MM.1S (cell line): ENCODE data around the gene KCNJ12.
"Not testable (repeated sequence)": the region's sequence is repeated elsewhere in the genome, so short reads cannot be mapped to it uniquely, and the experiment has no call there.

Experiments
- DNase-seq: peaks from one replicate; pipeline ENCODE4 v3.0.0-alpha.2; 2015
- H2AFZ ChIP-seq: fragments of 300-600 bp; sonication (generic); 2 replicates; pipeline ENCODE4 v1.6.0; 2016; ENCODE audit warnings: antibody characterized with exemption, low read length
- H3F3A ChIP-seq: fragments of 300-600 bp; sonication (generic); 2 replicates; pipeline ENCODE4 v1.6.1; 2016; ENCODE audit warnings: mild to moderate bottlenecking, antibody characterized with exemption, low read length, moderate library complexity, mixed read lengths; ENCODE audit not compliant: insufficient read depth
- H3K27ac ChIP-seq: fragments of 300-600 bp; sonication (generic); 2 replicates; pipeline ENCODE4 v1.5.1; 2016; ENCODE audit warnings: mild to moderate bottlenecking, low read length
- H3K27me3 ChIP-seq: fragments of 300-600 bp; sonication (generic); replicated peaks from 2 replicates; pipeline ENCODE4 v1.6.0; 2016; ENCODE audit warnings: low read length; ENCODE audit not compliant: insufficient read depth
- H3K36me3 ChIP-seq: fragments of 300-600 bp; sonication (generic); replicated peaks from 2 replicates; pipeline ENCODE4 v1.6.1; 2016; ENCODE audit warnings: mild to moderate bottlenecking, low read length, mixed read lengths; ENCODE audit not compliant: insufficient read depth
- H3K4me1 ChIP-seq: fragments of 300-600 bp; sonication (generic); 2 replicates; pipeline ENCODE4 v1.6.1; 2016; ENCODE audit warnings: low read length, mixed read lengths
- H3K4me2 ChIP-seq: fragments of 300-600 bp; sonication (generic); 2 replicates; pipeline ENCODE4 v1.6.0; 2016; ENCODE audit warnings: low read depth, low read length
- H3K4me3 ChIP-seq: fragments of 300-600 bp; sonication (generic); 2 replicates; pipeline ENCODE4 v1.5.1; 2016; ENCODE audit warnings: low read length, mixed read lengths
- H3K79me2 ChIP-seq: fragments of 300-600 bp; sonication (generic); 2 replicates; pipeline ENCODE4 v1.6.1; 2016; ENCODE audit warnings: mixed run types, low read length, mixed read lengths
- H3K9ac ChIP-seq: fragments of 300-600 bp; sonication (generic); 2 replicates; pipeline ENCODE4 v1.6.1; 2016; ENCODE audit warnings: low read length, mixed read lengths
- H3K9me2 ChIP-seq: fragments of 300-600 bp; sonication (generic); replicated peaks from 2 replicates; pipeline ENCODE4 v1.6.1; 2016; ENCODE audit warnings: mild to moderate bottlenecking, low read length, mixed read lengths; ENCODE audit not compliant: insufficient read depth
- H3K9me3 ChIP-seq: fragments of 300-600 bp; sonication (generic); replicated peaks from 2 replicates; pipeline ENCODE4 v1.6.1; 2016; ENCODE audit warnings: mild to moderate bottlenecking, low read length, mixed read lengths; ENCODE audit not compliant: insufficient read depth
- H4K20me1 ChIP-seq: fragments of 300-600 bp; sonication (generic); 2 replicates; pipeline ENCODE4 v1.6.1; 2016; ENCODE audit warnings: mild to moderate bottlenecking, low read length, moderate library complexity, mixed read lengths; ENCODE audit not compliant: insufficient read depth
- CTCF ChIP-seq: fragments of 300-600 bp; sonication (generic); IDR thresholded peaks from 2 replicates; pipeline ENCODE4 v1.5.1; 2016; ENCODE audit warnings: antibody characterized with exemption, low read length, mixed read lengths
- EZH2 ChIP-seq: fragments of 300-600 bp; sonication (generic); optimal IDR thresholded peaks from 2 replicates; pipeline ENCODE3; 2017; ENCODE audit warnings: low read depth, mild to moderate bottlenecking, antibody characterized with exemption, low read length, mixed read lengths
- EZH2phosphoT487 ChIP-seq: fragments of 300-600 bp; sonication (generic); IDR thresholded peaks from 2 replicates; pipeline ENCODE4 v1.6.1; 2018; ENCODE audit warnings: antibody characterized with exemption, low read length

Gene KCNJ12

GRCh38 chr17:21419299-21420239 is 43.4 kb downstream of the KCNJ12 start:
- Histone ChIP-seq H4K20me1 (no peaks in the 10 kb centered on the region), H3K27me3 (peaks cover 29% of the 10 kb centered on the region), H3K9me3 (no peaks in the 10 kb centered on the region), H3K4me2 (no peak overlapping the region), H2AFZ (no peak overlapping the region), H3K79me2 (no peaks in the 10 kb centered on the region), H3K9ac (no peak overlapping the region), H3K4me3 (no peak overlapping the region), H3K4me1 (no peaks in the 10 kb centered on the region), H3F3A (no peaks in the 10 kb centered on the region), H3K27ac (no peak overlapping the region), H3K9me2 (no peaks in the 10 kb centered on the region), H3K36me3 (no peaks in the 10 kb centered on the region)
- no peak for DNase-seq
- TF ChIP-seq EZH2phosphoT487 (no peak), EZH2 (no peak), CTCF (no peak)

GRCh38 chr17:21420503-21421090 is 44.4 kb downstream of the KCNJ12 start:
- not testable (repeated sequence) for H3K9me3 ChIP-seq, H3K4me2 ChIP-seq, H3F3A ChIP-seq, H2AFZ ChIP-seq, H3K9ac ChIP-seq, H4K20me1 ChIP-seq, H3K79me2 ChIP-seq, DNase-seq, H3K27ac ChIP-seq, H3K9me2 ChIP-seq, H3K4me1 ChIP-seq, H3K36me3 ChIP-seq, H3K4me3 ChIP-seq
- H3K27me3 ChIP-seq, result peaks cover 29% of the 10 kb centered on the region

- not testable (repeated sequence) for DNase-seq, H3K4me1 ChIP-seq, H2AFZ ChIP-seq, H3K9me3 ChIP-seq, H3K27ac ChIP-seq, H3K36me3 ChIP-seq, H3K79me2 ChIP-seq, H3F3A ChIP-seq, H3K4me3 ChIP-seq, H4K20me1 ChIP-seq, H3K9ac ChIP-seq, H3K9me2 ChIP-seq, H3K4me2 ChIP-seq
- H3K27me3 ChIP-seq, result peaks cover 27% of the 10 kb centered on the region
Measured at GRCh38 chr17:21421421-21422310, 45.5 kb downstream of the KCNJ12 start.

- H3K9me2 ChIP-seq, H3K27ac ChIP-seq, H3K4me1 ChIP-seq, H3K79me2 ChIP-seq, H3K36me3 ChIP-seq, H2AFZ ChIP-seq, H3K9ac ChIP-seq, H3F3A ChIP-seq, H4K20me1 ChIP-seq, H3K4me2 ChIP-seq, H3K9me3 ChIP-seq, H3K4me3 ChIP-seq, DNase-seq: not testable (repeated sequence)
- peaks cover 20% of the 10 kb centered on the region for H3K27me3 ChIP-seq
Measured at GRCh38 chr17:21422311-21423189, 46.4 kb downstream of the KCNJ12 start.

- H2AFZ ChIP-seq, H3F3A ChIP-seq, H3K4me3 ChIP-seq, H3K36me3 ChIP-seq, H3K4me1 ChIP-seq, H4K20me1 ChIP-seq, H3K79me2 ChIP-seq, H3K9ac ChIP-seq, H3K9me2 ChIP-seq, H3K4me2 ChIP-seq, H3K9me3 ChIP-seq, DNase-seq, H3K27ac ChIP-seq: not testable (repeated sequence)
- peaks cover 16% of the 10 kb centered on the region for H3K27me3 ChIP-seq
Measured at GRCh38 chr17:21423190-21423493, 47.0 kb downstream of the KCNJ12 start.

- H4K20me1 ChIP-seq, H3K9ac ChIP-seq, H3K9me2 ChIP-seq, H3F3A ChIP-seq, H3K9me3 ChIP-seq, H3K27ac ChIP-seq, H3K79me2 ChIP-seq, H2AFZ ChIP-seq, H3K4me1 ChIP-seq, DNase-seq, H3K4me2 ChIP-seq, H3K36me3 ChIP-seq, H3K27me3 ChIP-seq, H3K4me3 ChIP-seq: not testable (repeated sequence)
Measured at GRCh38 chr17:21424697-21425096, 48.5 kb downstream of the KCNJ12 start.
